Stimulated activated CD8-positive, alpha-beta memory T cell treated with anti-CD3 and anti-CD28 coated beads, Interleukin-15, amount 100 ng/mL, for 48 hours (primary cell): Measurements from ENCODE around the gene LMOD2.
"Not testable (repeated sequence)": the region's sequence is repeated elsewhere in the genome, so short reads cannot be mapped to it uniquely, and the experiment has no call there.

Experiments
- DNase-seq, 2 donors: peaks; one replicate each; pipeline ENCODE4 v3.0.0-alpha.2; 2020; ENCODE audit warnings: low read depth in 2 of 2

LMOD2 gene, protein sequence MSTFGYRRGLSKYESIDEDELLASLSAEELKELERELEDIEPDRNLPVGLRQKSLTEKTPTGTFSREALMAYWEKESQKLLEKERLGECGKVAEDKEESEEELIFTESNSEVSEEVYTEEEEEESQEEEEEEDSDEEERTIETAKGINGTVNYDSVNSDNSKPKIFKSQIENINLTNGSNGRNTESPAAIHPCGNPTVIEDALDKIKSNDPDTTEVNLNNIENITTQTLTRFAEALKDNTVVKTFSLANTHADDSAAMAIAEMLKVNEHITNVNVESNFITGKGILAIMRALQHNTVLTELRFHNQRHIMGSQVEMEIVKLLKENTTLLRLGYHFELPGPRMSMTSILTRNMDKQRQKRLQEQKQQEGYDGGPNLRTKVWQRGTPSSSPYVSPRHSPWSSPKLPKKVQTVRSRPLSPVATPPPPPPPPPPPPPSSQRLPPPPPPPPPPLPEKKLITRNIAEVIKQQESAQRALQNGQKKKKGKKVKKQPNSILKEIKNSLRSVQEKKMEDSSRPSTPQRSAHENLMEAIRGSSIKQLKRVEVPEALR

DNA sequence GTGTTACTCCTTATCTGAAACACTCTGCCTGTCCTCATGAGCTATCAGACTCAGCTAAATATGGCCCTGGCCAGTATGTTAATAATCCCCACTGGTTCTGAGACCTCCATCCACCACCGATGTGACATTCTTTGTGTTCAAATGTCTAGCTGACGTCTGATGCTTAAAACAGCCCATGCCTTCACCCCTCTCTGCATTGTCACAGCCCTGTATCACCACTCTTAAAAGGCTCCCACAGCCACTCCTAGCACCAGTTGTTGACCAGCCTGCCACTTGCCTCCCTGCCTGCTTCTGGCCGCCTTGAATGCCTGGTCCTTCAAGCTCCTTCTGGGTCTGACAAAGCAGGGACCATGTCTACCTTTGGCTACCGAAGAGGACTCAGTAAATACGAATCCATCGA lies at the start of gene LMOD2:
TSS of gene LMOD2 (plus strand) at position 253 of the 400 bp plus-strand sequence. CDS start at position 351, 98 bp downstream.
- no peak for DNase-seq

DNA sequence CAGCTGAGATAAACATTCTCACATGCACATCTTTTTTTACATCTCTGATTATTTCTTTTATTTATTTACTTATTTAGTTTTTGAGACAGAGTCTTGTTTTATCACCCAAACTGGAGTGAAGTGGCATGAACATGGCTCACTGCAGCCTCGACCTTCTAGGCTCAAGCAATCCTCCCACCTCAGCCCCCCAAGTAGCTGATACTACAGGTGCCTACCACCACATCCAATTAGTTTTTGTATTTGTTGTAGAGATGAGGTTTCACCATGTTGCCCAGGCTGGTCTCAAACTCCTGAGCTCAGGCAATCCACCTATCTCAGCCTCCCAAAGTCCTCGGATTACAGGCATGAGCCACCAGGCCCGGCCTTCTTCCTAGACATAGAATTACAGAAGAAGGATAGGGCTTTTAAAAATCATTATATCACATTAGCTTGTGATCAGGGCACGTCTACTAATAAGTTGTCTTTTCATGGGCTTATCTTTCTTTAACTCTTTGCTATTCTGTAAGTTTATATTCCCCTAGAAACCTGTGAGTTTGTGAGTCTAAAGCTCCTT lies 48.2 kb upstream of the LMOD2 start:
- no peak for DNase-seq

DNA sequence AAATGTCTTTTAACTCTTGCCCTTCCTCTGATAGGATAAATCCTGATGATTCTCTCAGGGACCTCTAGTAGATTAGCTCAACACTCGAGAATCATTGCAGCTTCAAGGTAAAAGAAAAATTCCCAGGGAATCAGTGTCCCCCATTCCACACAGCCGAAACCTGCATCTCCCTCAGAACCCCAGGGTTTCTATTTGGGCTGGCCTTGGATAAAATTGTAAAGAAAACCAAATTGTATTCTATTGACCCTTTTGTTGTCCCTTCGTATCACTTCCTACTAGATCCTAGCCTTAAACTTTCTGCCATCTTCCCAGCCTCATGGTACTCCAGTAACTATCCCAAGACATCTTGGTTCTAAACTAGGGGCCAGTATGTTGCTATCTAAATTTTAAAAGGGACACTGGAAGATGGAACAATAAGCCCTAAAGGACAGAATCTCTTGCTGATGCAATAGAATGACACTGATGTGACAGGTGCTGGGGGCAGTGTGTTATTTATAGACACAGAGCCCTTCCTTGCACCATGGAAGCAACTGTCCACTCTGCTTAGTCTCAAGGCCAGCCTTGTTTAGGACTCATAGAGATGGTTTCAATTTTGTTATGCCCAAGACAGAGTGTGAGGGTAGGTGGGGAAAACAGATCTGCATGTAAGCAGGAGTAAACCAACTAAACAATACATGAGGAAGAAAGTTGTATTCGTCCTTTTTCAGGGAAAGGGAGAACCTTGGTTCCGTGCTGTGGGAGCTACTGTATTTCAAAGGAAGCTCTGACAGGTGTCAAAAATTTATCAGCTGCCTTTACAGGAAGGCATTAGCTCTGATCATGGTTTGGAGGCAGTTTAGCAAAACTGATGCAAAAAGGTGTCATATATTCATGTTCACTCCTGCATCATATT lies 46.4 kb upstream of the LMOD2 start:
- DNase-seq = no peak

DNA sequence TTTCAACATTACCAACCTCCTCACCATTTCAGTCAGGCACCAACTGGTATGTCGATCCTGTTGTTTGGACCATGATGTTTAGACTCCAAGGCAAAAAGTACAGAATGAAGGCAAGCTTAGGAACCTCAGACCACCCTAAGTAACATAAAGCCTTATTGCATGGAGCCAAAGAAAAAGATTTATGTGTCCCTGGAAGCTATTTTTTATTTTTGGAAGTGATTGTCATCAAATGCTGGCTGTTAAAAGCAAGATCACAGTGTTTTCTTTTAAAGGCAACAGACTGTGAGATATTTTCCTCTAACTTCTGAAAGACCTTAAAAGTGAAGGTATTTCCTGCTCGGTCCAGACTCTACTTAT lies 45.8 kb upstream of the LMOD2 start:
- DNase-seq = no peak

DNA sequence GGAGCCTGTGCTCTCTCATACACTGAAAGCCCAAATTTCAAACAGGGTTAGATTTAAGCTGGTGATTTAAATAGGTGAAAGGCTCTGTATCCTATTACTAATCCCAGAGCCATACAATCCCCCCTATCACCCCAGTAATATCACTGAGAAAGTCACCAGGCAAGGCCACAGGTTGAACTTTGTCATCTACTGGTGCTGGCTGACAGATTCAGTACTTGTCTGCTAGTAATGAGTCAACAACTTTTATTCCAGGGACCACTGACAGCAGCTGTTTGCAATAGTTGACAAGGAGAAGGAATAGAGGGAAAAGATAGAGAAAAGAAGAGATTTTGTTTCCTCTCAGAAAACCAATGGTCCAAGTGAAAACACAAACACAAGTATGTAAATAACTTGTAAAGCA lies 43.6 kb upstream of the LMOD2 start:
- no peak for DNase-seq

DNA sequence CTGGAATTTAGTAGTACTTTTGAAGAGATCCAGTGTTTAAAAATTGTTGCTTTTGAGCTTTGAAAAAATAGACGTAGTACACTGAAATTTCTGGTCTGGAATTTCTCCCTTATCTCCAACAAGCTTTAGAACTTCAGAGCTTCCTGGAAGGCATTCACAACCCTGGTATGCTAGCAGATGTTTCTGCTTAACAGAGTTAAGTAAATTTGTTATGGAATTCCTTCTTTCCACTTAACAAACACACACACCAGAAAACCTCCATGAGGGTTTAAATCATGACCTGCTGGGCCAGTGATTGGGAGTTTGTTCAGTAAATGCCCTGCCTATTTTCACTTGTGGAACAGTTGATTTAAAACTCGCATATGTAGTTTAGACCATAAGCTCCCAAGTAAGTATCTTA lies 40.3 kb upstream of the LMOD2 start:
- DNase-seq = no peak

DNA sequence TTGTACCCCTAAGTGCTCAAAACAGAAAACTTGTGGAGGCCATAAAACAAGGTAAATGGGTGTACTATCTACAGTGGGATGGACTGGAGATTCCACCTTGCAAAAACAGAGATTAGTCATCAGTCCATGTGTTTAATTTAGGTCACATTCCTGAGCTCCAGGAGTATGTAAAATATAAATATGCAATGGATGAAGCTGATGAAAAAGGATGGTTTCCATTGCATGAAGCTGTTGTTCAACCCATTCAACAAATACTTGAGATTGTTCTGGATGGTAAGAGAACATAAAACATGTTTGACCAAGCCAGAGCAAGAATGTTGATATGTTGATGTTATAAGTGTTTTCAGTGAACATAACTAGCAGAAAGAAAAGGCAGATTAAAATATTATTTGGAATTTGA lies 39.4 kb upstream of the LMOD2 start:
- DNase-seq = no peak

DNA sequence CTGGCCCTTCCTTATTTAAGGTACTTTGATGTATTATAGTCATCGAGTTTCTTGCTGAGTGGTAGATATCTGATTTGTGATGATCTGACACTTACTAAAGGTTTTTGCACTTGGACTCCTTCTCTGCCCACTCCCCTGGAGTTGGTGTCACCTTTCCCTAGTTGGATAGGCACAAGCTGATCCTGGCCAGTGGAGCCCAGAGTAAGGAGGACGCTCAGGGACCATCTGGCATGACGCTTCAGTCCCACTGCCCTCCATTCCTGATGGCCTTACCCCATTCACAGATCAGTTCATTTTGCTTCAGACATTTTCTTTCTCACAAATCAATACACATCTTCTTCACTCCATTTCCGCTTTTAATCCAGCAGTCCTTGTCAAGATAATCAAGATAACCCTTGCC lies 34.0 kb upstream of the LMOD2 start:
- DNase-seq = no peak

DNA sequence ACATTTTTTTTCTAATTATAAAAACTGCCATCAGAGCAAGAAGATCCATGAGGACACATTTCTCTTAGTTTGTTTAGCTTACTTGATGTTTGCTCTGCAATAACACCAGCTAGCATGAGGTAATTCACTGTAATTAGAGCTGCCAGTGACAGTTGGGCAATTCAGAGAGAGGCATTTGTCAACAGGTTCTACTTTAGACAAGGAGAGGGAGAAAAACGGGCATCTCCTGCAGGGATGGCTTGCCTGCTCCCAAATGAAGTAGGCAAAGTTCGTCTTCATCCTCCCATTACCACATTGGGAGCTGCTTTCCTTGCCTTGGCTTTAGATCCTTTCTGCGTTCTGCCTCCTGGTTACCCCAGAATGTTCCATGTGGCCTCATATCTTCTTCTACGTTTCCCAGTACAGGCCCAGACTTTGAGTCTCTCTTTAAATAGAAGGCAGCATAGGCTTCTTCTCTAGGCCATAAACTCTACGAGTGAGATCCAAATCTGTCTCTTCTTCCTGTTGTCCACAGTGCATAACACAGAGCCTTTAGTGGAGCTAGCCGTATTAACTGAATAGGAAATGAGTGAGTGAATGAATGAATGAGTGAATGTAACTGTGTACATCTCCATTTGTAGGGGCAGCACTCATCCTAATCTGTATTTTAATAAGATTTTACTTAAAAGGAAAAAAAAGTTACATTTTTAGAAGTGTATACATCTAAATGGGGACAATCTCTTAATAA lies 32.8 kb upstream of the LMOD2 start:
- DNase-seq = no peak

DNA sequence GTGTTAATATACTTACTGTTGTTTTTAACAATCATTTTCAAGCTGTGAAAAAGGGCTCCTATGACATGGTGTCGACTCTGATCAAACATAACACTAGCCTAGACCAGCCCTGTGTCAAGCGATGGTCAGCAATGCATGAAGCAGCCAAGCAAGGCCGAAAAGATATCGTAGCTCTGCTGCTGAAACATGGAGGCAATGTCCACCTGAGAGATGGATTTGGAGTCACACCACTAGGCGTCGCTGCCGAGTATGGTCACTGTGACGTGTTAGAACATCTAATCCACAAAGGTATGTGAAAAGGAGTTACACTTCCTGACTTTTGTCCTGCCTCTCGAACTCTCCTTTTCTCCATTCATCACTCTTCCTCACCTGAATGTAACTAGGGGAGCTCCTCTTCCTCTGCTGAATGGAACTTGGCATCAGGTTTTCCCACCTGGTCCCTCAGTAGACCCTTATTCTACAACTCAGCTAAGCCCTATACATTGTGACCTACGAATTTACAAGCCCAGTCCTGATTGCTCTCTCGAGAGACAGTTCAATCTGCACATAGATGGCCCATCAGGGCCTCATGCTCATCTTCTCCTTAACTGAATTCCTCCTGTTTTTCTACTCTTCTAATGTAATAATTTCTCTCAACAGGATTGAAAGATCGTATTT lies 31.0 kb upstream of the LMOD2 start:
- peak; percentile 19 to 36 for DNase-seq

DNA sequence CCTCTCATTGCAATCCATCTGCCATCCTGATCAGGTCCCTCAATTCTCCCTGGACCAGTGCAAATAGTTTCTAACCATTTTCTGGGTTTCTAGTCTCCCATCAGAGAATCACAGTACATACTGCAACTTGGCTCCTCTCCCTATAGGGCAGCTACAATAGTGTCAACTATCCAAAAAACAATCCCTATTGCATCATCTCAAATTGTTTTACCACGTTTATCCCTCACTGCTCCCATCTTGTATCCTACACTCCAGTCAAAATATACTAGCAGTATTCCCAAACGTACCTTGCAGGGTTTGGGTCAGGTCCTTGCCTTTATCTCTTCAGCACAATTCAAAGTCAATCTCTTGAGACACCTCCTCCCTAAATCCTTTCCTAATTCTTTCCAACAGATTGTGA lies 30.4 kb upstream of the LMOD2 start:
- no peak for DNase-seq

DNA sequence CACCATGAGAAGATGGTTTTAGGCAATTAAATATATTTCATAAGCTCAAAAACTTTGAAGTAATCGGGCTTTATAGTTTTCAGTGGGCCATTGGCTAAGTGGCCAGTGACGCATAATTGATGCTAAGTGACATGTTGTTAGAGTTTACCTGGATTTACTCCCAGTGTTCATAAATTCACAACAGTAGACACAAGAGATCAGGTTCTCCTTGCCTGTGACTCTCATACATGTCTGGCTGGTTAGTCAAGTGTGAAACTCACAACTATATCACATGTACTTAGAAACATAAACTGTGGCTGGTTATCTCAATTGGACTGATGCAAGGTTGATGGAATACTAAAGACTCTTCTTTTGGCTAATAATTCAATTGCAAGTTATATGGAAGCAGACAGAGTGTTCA lies 27.8 kb upstream of the LMOD2 start:
- DNase-seq = no peak

DNA sequence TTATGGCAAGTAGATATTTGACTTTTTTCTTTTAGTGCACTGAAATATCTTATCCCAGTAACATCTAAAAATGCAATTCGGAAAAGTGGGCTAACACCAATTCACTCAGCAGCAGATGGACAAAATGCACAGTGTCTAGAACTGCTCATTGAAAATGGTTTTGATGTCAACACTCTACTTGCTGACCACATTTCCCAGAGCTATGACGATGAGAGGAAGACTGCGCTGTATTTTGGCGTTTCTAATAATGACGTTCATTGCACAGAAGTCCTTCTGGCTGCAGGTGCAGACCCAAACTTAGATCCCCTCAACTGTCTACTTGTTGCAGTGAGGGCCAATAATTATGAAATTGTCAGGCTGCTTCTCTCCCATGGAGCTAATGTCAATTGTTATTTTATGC lies 26.8 kb upstream of the LMOD2 start:
- no peak for DNase-seq

DNA sequence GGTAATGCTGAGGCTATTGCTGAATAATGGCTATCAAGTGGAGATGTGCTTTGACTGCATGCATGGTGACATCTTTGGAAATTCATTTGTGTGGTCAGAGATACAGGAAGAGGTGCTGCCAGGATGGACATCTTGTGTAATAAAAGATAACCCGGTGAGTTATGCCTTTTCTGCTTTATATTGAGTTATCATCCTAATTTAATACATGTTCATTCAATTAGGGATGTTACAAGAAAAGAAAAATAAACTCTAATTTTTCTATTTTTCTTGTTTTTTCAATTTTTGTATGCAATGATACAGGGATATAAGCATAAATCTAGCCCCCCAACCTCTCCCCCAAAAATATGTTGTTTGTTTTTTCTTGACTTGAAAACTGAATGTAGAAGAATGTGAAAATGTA lies 26.4 kb upstream of the LMOD2 start:
- DNase-seq = no peak

DNA sequence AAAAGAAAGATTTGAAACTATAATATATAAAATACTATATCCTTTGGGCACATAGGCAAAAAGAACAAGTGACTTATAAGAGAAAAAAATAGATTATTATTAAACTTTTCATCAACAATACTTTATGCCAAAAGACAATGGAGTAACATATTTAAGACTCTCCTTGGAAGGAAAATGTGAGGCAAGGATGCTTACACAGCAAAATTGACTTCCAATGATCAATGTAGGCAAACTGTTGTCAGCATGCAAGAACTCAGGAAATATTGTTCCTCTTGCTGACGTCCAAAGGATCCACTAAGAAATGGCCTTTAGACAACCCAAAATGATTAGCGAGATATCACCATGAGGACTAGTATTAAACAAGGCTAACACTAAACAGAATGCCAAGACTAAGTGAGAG lies 22.9 kb upstream of the LMOD2 start:
- DNase-seq = no peak

DNA sequence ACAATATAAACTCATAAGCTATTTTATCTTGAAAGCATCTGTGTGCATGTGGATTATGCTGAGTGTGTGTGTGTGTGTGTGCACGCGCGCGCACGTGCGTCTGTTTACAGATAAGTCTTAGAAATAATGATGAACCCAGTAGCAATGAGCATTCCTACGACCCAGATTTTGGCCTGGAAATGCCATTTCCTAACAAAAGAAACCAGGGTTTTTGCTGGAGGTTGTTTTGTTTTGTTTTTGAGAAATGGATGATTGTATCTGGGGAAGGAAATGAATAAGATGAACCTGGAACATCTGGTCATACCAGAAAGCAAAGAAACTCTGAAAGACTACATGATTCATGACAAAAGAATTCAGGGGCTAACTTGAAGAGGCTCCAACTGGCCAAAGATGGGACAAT lies 22.1 kb upstream of the LMOD2 start:
- no peak for DNase-seq

DNA sequence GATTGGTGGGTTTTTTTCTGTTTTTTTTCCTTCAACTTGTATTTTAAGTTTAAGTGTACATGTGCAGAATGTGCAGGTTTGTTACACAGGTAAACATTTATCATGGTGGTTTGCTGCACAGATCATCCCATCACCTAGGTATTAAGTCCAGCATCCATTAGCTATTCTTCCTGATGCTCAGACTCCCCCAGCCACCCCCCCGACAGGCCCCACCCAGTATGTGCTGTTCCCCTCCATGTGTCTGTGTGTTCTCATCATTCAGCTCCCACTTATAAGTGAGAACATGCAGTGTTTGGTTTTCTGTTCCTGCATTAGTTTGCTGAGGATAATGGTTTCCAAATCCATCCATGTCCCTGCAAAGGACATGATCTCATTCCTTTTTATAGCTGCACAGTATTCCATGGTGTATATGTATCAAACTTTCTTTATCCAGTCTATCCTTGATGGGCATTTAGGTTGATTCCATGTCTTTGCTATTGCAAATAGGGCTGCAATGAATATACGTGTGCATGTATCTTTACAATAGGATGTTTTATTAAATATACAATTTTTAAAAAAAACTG lies 21.6 kb upstream of the LMOD2 start:
- DNase-seq = not testable (repeated sequence)

DNA sequence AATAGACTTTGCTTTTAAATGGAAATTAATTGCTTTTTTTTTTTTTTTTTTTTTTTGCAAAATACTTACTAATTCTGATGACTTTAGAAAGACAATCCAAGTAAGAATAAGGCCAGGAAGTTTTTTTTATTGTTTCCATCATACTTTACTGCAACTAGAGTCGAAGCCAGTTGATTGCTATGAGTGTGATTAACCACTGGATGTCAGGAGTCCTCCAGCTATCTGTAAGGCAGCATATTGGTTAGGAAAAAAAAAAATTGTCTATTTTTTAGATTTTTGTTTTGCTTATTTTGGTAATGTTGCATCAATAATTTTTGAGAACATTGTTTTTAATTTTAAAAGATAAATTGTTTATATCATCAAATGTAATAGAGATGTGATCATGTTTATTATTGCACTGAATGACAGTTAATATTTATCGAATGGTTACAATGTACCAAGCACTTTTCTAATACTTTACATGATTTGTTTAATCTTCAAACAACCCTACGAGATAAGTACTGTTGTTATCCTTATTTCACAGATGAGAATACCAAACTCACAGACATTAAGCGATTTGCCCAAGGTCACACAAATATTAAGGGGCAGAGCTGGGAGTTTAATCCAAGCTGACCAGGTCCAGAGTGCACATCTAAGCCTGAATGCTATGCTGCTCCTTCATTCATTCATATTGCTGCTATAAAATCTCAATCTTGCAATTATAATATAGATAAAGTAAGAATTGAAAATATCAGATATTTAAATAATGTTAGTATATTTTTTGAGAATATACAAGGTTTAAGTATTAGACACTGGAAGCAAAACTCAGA lies 19.9 kb upstream of the LMOD2 start:
- no peak for DNase-seq

DNA sequence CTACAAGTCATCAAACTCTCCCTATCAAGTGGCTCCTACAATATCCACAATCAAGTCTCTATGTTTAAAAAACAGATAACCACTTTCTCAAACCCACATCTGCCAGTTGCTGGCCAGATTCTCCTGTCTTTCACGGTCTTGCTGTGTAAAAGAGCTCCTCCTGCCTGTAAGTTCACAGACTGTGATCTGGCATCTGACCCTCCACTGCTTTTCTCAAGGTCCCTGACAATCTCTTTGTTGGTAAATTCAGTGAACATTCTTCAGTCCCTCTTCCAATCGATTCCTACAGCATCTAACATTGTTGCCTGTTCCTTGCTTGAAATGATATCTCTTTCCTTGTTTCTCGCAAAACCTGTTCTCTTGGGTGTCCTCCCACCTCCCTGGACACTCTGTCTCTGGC lies 18.5 kb upstream of the LMOD2 start:
- DNase-seq = no peak

DNA sequence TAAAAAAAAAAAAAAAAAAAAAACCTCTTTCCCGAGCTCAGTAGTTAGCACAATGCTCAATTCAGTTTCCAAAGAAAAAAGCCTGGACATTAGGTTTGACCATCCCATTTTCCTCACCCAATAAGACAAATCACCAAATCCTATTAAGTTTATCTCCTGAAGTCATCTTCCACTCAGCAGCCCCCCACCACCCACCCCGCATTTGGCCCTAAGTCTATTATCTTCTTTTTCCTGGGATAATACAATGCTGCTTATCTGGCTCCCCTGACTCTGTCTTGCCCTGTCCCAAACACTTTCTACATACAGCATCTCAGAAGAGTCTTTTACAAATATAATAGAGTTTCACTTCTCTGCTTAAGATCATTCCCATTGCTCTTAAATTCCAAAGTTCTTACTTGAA lies 17.8 kb upstream of the LMOD2 start:
- DNase-seq = no peak
